ENCODE data around the gene PTBP2.

DNA sequence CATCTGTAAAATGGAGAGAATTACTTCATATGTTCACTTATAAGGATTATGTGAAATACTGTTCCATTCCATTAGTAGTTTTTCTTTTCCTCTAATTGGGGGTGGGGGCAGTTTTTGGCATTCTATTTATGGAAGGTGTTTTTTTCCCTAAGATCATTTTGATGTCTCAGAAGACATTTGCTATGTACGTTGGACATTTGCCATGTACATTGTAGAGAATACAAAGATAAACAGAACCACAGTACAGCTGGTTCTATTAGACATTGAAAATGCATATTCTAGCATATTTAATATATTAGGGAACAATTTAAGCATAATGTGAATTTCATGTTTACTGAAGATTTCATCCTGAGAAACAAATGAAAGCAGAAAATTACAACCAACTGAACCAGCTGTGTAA, 98.5 kb downstream of the PTBP2 start:
- TF ChIP-seq, protein P1, sequence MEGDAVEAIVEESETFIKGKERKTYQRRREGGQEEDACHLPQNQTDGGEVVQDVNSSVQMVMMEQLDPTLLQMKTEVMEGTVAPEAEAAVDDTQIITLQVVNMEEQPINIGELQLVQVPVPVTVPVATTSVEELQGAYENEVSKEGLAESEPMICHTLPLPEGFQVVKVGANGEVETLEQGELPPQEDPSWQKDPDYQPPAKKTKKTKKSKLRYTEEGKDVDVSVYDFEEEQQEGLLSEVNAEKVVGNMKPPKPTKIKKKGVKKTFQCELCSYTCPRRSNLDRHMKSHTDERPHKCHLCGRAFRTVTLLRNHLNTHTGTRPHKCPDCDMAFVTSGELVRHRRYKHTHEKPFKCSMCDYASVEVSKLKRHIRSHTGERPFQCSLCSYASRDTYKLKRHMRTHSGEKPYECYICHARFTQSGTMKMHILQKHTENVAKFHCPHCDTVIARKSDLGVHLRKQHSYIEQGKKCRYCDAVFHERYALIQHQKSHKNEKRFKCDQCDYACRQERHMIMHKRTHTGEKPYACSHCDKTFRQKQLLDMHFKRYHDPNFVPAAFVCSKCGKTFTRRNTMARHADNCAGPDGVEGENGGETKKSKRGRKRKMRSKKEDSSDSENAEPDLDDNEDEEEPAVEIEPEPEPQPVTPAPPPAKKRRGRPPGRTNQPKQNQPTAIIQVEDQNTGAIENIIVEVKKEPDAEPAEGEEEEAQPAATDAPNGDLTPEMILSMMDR (IDR thresholded peaks at IDR 0.05) = no peak
- TF ChIP-seq POLR2A (IDR thresholded peaks at IDR 0.05) (no peak), EP300 (IDR thresholded peaks at IDR 0.05) (no peak)
